ENCODE measurements around the gene HELQ.

HELQ gene

DNA sequence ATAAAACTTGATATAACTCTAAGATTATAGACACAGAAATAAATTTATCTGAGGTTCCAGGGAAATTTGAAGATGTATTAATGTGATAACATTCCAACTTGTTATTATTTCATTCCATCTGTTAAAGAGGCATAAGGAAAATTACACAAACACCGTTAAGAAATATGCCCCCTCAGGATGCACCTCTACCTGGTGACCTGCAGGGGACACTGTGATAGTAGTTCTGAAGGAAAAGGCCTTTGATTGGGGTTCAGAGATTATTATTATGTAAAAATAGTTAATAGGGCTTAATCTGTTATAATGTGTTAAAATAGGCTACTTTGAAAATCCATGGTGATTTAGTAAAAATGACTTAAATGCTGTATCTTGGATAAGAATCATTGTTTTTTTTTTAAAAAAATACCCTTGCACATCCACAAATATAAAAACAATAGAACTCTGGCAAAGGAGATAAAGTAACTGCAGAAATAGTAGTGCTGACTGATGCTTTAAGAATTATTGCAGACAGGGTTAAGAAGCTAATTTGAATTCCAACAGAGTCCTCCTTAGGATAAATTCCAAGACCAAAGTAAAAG lies 35.3 kb upstream of the HELQ start:
- no peak overlapping the region for H3K4me3 ChIP-seq (ENCODE audit: low read depth, low read length)
- TF ChIP-seq, protein P1, sequence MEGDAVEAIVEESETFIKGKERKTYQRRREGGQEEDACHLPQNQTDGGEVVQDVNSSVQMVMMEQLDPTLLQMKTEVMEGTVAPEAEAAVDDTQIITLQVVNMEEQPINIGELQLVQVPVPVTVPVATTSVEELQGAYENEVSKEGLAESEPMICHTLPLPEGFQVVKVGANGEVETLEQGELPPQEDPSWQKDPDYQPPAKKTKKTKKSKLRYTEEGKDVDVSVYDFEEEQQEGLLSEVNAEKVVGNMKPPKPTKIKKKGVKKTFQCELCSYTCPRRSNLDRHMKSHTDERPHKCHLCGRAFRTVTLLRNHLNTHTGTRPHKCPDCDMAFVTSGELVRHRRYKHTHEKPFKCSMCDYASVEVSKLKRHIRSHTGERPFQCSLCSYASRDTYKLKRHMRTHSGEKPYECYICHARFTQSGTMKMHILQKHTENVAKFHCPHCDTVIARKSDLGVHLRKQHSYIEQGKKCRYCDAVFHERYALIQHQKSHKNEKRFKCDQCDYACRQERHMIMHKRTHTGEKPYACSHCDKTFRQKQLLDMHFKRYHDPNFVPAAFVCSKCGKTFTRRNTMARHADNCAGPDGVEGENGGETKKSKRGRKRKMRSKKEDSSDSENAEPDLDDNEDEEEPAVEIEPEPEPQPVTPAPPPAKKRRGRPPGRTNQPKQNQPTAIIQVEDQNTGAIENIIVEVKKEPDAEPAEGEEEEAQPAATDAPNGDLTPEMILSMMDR (IDR thresholded peaks at IDR 0.05; ENCODE audit: low read depth, low read length) = peak; percentile 85

DNA sequence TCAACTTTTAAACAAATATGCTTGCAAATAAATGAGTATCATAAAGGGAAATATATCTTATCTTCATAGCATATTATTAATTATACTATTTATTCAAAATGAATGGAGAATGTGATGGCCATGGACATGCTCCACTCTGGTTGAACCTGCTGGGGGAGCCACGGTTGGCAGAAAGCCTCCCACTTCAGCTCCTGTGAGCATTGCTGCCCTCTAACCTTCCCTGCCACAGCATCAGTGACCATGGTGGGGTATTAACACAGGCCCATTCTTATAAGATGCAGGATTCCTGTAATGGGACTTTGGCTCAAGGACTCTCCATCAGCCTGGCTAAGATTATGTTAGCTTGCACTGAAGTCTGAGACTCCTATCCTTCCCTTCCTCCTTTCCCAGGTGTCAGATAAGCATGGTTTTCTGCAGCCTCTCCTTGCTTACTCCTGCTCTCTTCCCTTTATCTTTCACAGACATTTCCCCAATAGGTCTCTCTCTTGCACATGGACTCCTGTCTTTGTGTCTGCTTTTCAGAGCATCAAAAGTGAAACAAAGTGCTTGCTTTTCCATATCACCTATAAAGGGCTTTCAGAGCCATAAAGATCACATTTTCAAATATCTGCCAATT lies 34.2 kb upstream of the HELQ start:
- no peak overlapping the region for H3K4me3 ChIP-seq (ENCODE audit: low read depth, low read length)
- TF ChIP-seq, protein P1 (IDR thresholded peaks at IDR 0.05; ENCODE audit: low read depth, low read length) = no peak

DNA sequence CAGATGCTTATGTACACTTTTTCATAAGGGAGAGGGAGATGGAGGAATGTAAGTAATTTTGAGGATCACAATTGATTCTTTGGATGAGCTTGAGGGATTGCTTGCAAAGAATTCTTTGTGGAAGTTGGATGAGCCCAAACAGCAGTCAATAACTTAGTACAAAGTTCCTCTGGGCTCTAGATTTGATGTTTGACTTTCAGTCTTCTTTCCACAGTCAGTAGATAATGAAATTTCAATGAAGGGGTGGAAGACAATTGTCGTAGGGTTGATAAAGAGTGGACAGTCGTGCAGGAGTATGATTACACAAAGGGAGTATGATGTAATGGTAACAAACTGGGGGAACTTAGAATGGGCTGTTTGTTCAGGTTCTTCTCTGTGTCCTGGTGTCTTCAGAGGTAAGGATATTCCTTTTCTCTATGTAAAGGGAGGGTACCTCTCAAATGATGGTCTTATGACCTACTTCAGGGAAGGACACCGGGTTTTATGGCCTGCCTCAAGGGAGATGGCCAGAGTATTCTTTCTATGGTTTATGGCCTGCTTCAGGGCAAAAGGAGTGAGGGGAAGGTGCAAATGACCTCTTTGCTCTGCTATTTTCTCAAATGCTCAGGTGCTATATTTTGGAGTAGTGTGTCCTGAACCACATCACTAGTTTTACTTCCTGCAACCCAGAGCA lies 31.0 kb upstream of the HELQ start:
- no peak overlapping the region for H3K4me3 ChIP-seq (ENCODE audit: low read depth, low read length)
- TF ChIP-seq, protein P1 (IDR thresholded peaks at IDR 0.05; ENCODE audit: low read depth, low read length) = no peak

DNA sequence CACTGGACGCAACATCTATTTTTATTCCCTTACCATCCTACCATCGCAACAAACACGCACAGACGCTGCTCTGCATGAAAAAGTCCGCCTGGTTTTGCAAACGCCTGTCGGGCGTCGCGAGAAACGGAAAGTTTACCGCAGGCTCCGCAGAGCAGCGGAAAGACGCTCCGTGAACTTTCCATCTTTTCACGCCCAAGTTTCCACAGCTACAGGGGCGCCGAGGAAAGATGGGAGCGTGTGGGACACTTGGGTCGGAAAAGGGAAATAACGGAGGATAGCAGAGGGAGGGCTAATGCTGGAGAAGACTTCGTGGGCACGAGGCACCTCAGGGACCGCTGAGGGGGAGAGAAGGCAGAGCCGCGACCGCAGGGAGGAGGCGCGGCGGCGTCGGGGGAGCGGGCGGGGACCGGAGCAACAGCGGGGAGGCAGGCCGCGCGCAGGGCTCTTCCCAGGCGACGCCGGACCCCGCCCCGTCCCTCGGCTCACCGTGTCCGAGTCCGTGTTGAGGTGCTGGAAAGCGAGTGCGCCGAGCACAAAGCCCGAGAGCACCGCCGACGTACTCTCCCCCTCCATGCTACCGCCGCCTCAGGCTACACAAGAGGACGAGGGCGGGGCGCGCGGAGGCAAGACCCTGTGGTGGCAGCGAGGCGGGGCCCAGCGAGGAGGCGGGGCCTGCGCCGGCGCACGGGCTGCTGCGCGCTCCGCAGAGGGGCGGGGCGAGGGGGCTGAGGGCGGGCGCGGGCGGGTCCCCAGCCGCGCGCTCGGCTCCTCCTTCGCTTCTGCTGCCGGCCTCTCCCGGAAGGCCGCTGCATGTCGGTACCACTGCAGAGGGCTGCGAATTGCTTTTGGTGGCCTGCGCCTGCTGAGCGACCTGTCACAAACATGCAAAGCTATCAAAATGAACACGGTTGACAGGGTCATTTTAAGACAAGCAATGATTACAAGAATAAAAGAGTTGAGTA lies 29.2 kb upstream of the HELQ start, which contains the start of gene ABRAXAS1:
ABRAXAS1 (minus strand) TSS at position 601 of the 962 bp plus-strand sequence; CDS start at position 573, 28 bp downstream.
- H3K4me3 ChIP-seq (ENCODE audit: low read depth, low read length) = peak within 1 kb of the TSS; percentile 86
- TF ChIP-seq, protein P1 (IDR thresholded peaks at IDR 0.05; ENCODE audit: low read depth, low read length) = no peak

DNA sequence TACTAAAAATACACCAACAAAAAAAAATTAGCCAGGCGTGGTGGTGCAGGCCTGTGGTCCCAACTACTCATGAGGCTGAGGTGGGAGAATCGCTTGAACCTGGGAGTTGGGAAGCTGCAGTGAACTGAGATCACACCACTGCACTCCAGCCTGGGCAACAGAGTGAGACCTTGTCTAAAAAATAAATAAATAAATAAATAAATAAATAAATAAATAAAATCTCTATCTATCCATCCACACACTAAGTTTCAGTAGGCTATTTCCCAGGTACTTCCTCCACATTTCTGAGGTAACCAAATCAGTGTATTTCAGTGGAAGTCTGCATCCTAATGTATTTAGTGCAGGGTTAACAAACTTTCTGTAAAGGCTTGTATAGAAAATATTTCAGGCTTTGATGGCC lies 18.3 kb upstream of the HELQ start:
- TF ChIP-seq, protein P1 (IDR thresholded peaks at IDR 0.05; ENCODE audit: low read depth, low read length) = no peak

DNA sequence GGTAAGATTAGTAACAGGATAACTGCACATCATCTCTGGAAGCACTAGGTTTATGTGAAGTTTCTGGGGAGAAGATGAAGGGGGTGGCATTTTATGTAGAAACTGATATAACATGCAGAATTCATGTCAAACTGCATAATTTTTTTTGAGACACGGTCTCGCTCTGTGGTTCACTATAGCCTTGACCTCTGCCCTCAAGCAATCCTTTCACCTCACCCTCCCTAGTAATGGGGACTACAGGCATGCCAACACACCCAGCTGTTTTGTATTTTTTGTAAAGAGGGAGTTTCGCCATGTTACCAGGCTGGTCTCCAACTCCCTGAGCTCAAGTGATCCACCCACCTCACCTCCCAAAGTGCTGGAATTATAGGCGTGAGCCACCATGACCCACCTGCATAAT lies 17.8 kb upstream of the HELQ start:
- no peak overlapping the region for H3K4me3 ChIP-seq (ENCODE audit: low read depth, low read length)
- TF ChIP-seq, protein P1 (IDR thresholded peaks at IDR 0.05; ENCODE audit: low read depth, low read length) = no peak

More for the DNA sequence above, 18.3 kb upstream of the HELQ start:
- no peak overlapping the region for H3K4me3 ChIP-seq (ENCODE audit: low read depth, low read length)

Measured in WI38 (cell line).